HG03378 (cell line): Measurements from ENCODE around the gene EXOC3L4.
"Not testable (repeated sequence)": the region's sequence is repeated elsewhere in the genome, so short reads cannot be mapped to it uniquely, and the experiment has no call there.

Experiments used
- ATAC-seq: cut with Tn5 transposase; IDR thresholded peaks from one replicate; pipeline ENCODE4 v1.9.1; 2021; ENCODE audit warnings: mild to moderate bottlenecking, moderate library complexity; ENCODE audit not compliant: unreplicated experiment

EXOC3L4 gene

DNA sequence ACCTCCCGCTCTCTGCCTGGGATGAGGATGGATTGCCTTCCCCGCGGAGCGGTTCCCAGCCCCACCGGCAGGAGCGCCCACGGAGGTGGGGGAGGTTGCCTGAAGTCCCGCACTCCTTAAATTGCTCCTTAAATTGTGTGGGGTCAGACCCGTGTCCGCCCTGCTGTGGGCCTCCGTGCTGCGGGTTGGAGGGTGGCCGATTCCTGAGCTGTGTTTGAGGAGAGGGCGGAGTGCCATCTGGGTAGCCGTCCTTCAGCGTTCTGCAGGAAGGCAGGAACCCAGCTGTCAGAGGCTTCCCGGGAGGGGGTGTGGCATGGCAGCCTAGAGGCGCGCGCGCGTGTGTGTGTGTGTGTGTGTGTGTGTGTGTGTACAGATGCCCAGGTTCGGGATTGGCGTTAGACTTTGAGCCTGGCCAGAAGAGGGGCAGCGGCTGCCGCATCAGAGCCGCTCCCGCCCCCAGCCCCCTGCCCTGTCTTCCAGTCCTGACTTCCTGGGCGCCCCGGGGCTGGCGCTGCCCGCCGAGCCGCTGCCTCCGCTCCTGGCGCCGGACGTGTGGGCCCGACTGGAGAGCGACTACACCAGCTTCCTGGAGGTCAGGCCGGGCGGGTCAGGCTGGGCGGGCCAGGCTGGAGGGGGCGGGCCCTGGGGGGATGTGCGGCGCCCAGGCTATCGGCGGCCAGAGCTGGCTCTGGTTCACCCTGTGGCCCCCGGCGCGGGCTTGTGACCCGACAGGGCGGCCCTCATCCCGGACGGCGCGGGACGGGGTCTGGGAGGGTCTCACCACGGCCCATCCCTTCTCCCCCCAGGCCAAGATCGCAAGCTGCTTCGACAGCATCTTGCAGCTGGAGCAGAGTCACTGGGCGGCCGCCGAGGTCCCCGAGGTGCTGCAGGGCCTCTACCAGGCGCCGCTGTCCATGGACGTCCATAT lies 9.2 kb downstream of the EXOC3L4 start:
- no peak for ATAC-seq

DNA sequence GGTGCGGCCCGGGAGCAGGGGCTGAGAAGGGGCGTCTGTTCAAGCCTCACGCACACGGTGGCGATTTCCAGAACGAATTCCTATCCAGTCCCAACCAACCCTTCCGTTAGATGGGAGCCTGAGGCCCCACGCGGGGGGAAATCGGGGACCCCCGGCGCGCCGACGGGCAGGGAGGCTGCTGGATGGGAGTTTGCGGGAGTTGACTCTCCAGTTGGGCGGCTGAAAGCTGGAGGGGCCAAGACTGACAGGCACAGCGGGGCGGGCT lies 9.8 kb downstream of the EXOC3L4 start:
- no peak for ATAC-seq

DNA sequence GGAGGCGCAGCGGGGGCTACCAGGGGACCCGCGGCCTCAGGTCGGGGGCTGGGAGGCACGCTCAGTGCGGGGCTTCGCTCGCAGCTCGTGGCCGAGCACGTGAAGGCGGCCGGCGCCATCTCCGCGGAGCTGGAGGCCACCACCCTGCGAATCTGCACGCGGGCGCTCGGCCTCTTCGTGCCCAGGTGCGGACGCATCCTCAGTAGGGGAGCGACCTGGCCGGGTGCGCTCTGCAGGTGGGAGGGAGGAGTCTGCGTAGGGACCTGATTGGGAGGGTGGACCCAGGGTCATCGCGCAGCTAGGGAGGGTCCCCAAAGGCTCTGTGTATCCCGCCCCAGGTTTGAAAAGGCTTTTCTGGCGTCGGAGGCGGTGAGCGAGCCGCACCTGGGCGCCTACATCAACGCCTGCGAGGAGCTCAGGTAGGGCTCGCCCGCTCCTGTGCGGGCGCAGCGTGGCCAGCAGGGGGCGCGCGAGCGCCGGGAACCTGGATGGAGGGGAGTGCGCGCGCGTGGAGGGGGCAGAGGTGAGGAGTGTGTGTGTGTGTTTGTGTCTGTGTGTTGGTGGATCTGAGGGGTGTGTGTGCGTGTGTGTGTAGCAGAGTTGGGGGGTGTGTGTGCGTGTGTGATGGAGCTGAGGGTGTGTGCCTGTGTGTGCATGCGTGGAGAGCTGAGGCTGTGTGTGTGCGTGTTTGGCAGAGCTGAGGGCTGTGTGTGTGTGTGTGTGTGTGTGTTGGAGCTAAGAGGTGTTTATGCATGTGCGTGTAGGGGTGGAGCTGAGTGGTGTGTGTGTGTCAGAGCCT lies 10.3 kb downstream of the EXOC3L4 start:
- no peak for ATAC-seq

DNA sequence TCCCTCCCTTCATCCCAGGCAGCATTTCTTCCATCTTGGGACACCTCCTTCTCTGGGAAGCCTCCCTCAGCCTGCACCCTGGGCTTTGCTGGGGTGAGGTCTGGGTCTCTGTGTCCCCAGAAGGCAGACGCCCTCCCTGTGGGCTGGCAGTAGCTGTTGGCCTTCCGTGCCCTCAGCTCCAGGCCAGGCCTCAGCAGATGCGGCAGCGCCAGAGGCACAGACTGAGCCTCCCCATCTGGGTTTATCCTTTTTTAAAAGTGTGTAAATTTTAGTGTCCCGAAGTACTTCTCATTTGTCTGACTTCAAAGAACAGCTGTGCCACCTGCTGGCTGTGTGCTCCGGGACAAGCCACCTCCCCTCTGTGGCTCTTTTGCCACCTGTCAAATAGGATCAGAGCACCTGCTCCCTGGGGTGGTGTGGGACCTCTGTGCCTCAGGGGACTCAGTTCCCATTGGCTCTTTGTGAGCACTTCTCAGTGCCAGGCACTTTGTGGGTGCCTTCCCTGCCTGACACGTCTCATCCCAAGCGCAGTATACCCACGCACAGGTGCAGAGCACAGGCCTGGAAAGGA lies 11.1 kb downstream of the EXOC3L4 start:
- ATAC-seq, result no peak

DNA sequence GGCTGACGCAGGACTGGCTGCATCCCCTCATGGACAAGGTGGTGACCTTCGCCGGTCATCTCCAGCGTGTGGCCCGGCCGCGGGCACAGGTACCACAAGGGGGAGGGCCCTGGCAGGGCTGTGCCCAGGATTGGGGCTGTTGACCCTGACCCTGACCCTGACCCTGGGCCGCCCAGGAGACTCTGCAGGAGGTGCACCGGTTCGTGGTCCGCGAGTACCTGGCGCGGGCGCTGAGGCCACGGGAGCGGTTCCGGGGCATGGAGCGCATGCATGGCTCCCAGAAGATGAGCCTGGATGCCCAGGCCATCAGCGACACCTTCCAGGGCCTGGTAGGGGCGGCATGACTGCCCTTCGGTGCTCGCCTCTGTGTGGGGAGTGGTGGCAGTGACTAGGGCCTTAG lies 12.9 kb downstream of the EXOC3L4 start:
- no peak for ATAC-seq

DNA sequence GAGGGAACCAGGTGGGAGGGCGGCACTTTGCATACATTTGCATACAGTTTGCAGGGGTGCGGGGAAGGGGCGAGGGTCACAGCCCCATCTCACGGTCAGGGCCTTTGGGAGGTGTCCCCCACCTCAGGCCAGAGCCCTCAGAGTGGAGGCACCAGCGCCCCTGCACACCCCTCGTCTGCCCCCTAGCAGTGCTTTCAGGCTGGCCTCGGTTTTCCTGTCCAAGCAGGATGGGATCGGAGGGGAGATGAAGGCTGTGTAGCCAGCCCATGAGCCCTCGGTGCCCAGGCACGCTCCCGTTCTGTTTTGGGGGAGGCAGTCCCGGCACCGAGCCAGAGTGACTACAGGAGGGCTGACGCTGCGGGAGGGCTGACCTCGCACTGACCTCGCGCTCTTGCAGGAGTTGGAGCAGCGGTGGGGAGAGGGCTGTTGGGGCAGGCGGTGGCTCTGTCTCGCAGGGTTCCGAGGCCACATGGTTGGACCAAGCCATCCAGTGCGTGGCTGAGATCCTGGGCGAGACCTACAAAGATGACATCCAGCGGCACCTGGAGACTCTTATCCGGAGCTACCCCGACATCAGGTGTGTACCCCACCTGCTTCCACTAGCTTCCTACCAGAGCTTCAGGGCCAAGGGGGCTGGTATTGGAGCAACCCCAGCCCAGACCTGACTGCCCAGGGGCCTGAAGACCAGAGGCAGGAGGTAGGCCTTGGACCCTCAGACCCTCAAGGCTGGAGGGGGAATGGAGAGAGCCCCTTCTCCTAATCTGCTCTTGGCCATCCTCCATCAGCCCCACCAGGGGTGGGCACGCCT lies 13.6 kb downstream of the EXOC3L4 start:
- ATAC-seq, result no peak

DNA sequence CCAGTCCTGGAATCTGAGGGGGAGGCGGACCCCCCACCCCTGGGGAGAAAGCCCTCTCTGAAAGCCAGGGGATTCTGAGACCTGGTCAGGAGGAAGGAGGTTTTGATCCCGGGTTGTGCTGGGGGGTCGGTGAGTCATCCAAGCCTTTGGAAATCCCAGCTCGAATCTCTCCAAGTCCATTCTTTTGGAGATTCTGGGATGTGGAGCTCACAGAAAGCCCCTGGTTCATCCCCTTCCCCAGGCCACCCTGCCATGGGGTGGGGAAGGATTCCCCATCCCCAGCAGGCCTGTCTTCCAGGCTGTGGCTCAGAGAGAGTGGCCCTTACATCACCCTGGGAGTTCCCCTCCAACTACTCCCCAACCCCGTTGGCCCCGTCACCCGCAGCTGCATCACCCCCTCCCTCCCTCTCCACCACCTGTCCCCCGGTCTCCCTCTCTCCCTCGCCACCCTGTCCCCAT lies 14.3 kb downstream of the EXOC3L4 start:
- no peak for ATAC-seq

DNA sequence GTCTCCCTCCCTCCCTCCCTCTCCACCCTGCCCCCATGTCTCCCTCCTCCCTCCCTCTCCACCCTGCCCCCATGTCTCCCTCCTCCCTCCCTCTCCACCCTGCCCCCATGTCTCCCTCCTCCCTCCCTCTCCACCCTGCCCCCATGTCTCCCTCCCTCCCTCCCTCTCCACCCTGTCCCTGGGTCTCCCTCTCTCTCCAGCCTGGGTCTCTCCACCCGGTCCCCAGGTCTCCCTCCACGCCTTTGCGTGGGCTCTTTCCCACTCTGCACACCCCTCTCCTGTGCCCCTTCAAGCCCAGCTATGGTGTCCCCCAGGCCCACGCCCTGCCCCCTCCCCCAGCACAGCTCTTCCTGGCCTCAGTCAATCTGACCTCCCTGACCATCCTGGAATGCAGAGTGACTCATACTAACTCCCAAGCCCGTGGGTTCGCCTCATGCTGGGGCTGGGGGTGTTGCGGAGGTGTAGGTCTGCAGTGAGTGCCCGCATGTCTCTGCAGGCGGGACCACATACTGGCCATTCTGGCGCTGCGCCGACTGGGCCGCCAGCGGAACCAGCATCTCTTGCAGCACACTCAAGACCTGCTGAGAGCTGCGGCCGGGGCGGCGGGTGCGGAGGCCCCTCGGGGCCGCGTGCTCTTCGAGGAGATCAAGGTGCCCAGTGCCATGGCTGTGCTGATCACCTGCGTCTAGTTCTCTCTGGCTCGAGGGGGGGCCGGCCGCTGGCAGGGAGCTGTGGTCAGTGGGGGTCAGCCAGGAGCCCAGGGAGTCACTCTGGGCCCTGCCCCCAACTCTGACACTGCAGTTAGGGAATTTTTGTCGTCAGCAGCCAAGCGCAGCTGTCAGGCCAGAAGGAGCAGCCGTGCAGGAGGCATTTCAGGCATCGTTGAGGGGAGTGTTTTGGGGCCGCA lies 15.3 kb downstream of the EXOC3L4 start:
- no peak for ATAC-seq

DNA sequence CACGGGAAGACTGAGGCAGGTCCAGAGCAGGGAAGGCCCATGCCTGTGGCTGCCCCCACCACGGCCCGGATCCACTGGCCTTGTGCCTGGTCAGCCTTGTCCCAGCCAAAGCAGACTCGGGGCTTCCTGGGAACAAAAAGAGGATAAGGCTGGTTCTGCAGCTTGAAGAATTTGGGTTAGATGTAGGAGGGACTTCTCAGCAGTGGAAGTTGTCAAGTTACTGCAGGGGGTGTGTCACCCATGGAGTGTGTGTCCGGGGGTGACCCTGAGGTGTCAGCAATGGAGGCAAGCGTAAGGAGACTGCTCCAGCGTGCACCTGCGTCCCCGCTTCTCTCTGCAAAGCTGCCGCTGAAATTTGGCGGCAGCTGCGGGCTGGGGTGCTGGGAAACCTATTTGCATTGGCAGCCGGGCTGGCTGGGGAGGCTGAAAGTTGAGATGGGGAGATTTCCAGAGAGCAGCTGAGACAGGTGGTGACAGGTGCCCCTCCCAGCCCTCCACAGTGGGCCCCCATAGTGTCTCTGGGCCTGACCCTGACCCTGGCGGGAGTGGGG lies 16.2 kb downstream of the EXOC3L4 start:
- no peak for ATAC-seq

DNA sequence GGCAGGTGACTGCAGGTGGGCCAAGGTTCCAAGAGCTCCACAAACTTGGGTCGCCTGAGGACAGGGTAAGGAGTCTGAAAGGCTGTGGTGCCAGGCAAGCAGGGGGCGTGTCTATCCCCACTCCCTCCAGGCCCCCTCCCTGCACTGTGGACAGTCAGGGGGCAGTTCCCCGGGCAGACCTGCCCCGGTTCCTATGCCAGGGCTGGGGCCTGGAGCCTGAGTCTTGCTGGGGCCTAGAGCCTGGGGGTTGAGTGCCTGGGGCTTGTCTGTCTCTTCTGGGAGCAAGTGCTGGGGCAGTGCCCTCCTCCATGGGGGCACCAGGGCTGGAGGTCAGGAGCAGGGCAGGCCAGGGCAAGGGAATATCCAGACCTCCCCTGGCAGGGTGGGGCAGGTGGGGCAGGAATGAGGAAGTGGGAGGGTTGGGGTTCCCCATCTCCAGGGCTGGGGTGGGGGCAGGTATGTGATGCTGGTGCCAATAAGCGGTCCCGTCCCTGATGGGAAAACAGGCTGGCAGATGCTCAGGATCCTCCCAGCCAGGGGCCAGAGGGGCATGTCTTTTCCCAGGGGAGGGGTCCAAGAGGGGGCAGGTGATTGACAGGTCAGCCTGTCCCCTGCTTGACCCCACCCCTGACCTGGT lies 16.8 kb downstream of the EXOC3L4 start:
- no peak for ATAC-seq

DNA sequence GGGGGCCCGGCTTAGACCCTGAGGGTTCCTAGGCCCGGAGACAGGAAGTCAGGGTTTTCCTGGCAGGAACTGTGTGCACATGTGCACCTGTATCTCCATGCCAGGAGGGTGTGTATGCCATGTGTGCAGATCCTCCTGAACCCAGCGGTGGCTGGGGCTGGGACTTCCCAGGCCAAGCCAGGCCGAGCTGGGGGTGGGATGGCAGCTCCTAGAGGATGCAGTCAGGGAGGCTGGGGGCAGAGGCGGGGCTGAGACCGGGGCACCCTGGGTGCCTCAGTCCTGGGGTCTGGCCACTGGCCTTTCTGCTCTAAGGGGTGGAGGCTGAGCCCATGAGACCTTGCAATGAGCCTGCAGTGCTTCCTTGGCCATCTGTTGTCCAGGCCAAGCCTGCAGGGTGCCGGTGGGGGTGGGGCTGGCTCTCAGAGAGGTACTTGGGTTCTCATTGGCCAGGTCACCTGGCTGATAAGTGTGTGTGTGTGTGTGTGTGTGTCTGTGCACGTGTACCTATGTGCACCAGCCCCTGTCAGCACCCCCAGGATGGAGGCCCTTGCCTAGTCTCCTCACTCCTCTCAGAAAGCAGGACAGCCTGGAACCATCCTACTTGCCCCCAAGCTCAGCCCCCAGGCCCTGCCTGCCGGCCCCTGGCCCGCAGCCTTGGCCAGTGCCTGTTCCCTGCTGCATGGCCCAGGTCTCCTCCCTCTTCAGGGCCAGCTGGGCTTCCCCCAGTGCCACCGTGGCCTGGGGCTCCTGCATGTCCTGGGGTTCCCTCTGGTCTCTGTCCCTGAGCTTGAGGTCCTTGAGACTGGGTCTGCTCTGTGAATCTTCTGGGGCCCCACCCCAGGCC lies 18.1 kb downstream of the EXOC3L4 start:
- no peak for ATAC-seq

DNA sequence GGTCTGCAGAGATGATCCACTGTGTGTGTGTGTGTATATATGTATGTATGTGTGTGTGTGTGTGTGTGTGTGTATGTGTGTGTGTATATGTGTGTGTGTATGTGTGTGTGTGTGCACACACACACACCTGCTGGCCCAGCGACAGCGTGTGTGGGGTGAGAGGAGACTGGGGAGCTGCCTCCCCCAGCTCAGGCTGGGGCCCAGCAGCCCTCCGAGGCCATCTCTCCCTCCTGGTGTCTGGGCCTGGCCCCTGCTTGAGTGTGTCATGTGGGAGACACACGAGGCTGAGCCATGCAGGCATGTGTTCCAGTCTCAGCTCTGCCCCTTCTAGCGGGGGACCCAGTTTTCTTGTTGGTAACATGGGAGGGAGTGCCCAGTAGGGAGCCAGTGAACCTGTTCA lies 18.8 kb downstream of the EXOC3L4 start:
- no peak for ATAC-seq

DNA sequence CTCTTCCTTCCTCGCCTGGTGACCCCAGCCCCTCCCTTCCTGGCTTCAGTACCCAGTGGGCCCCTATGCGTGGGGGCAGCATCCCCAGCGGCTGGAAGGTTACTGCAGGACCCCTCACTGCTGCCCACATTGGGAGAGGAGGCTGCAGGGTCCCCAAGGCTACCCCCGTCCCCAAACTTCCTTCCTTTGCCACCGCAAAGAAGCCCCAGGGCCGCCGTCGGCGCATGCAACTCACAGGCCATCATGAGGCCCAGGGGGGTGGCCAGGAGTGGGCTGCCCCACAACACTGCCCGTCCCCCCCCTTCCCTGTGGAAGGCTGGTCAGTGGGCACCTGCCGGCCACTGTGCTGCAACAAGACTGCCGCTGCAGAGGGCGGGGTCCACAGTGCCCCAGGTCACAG lies 19.2 kb downstream of the EXOC3L4 start:
- ATAC-seq, result no peak

DNA sequence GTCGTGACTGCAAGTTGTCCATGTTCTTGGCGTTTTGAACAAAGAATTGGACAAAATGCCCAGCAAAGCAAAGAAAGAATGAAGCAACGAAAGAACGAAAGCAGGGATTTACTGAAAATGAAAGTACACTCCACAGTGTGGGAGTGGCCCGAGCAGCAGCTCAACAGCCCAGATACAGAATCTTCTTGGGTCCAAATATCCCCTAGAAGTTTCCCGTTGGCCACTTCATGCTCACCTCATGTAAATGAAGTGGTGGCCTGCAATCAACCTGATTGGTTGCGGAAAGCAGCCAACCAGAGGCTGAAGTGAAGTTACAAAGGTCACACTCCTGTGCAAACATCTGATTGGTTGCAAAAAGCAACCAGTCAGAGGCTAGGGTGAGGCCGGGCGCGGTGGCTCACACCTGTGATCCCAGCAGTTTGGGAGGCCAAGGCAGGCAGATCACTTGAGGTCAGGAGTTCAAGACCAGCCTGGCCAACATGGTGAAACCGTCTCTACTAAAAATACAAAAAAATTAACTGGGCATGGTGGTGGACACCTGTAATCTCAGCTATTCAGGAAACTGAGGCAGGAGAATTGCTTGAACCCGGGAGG lies 20.7 kb downstream of the EXOC3L4 start:
- not testable (repeated sequence) for ATAC-seq

DNA sequence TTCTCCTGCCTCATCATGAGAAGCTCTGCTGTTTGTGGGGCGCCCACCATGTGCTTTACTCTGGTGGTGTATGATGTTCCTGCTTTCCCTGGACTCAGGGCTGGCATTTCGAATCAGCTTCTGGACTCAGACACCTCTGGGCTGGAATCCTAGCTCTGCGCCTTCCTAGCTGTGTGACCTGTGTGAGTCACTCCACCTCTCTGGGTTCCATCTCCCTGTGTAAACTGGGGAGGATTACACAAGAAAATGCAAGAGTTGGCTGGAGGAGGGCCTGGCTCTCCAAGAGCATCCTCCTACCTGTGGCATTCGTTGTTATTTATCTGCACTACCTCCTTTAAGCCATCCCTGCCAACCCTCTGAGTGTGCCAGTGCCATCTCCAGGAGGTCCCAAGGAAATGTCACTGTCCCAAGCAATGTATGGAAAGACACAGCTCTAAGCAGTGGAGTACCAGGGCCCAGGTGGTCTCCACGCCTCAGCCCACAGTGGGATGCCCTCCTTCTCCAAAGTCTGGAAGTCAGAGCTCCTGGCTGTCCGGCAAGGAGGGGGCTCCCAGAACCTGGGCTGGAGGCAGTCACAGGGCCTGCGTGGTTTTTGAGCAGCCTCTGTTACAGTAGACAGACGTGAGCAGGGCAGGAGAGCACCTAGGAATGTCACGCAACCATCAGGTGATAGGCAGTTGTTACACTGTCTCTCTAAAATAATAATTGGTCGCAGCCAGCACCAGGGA lies 21.5 kb downstream of the EXOC3L4 start:
- ATAC-seq, result no peak

DNA sequence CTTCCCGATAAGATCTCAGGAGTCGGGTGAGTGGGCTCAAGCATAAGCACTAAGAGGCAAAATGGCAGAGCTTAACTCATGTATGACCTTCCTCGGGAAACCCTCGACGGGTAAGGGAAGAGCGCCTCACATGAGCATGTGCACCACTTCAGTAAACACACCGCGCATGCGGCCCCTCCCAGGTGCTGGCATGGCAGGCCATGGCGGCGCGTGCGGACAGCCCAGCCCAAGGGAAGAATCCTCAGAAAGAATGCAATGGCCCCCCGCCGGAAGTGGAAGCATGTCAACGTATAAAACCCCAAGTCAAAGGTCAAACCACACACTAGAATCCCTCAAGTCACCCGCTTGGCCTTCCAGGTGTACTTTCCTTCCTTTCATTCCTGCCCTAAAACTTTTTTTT lies 22.1 kb downstream of the EXOC3L4 start:
- ATAC-seq, result no peak

DNA sequence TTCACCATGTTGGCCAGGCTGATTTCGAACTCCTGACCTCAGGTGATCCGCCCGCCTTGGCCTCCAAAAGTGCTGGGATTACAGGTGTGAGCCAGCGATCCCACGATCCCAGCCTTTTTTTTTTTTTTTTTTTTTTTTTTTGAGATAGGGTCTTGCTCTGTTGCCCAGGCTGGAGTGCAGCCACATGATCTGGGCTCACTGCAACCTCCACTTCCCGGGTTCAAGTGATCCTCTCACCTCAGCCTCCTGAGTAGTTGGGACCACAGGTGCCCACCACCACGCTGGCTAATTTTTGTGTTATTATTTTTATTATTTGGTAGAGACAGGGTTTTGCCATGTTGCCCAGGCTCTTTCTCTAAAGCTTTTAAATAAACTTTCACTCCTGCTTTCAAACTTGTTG lies 23.0 kb downstream of the EXOC3L4 start:
- not testable (repeated sequence) for ATAC-seq
